ENCODE data around the gene MTHFD2L.

The MTHFD2L gene

GRCh38 chr4:74235135-74235534 is 77.2 kb downstream of the MTHFD2L start:
- in situ Hi-C loops (cut with MboI; ENCODE audit: low sequenced_read_pairs): no loop called here

GRCh38 chr4:74237425-74237966 is 79.6 kb downstream of the MTHFD2L start:
- in situ Hi-C loops (cut with MboI; ENCODE audit: low sequenced_read_pairs): no loop called here

- in situ Hi-C loops (cut with MboI; ENCODE audit: low sequenced_read_pairs): no loop called here
Measured at GRCh38 chr4:74244049-74244448, 86.1 kb downstream of the MTHFD2L start.

- in situ Hi-C loops (cut with MboI; ENCODE audit: low sequenced_read_pairs): no loop called here
Measured at GRCh38 chr4:74252933-74253332, 95.0 kb downstream of the MTHFD2L start.

GRCh38 chr4:74254386-74254785 is 96.5 kb downstream of the MTHFD2L start:
- in situ Hi-C loops (cut with MboI; ENCODE audit: low sequenced_read_pairs): no loop called here

GRCh38 chr4:74255096-74255495 is 97.2 kb downstream of the MTHFD2L start:
- in situ Hi-C loops (cut with MboI; ENCODE audit: low sequenced_read_pairs): no loop called here

- in situ Hi-C loops (cut with MboI; ENCODE audit: low sequenced_read_pairs): no loop called here
Measured at GRCh38 chr4:74258963-74259362, 101.0 kb downstream of the MTHFD2L start.

- in situ Hi-C loops (cut with MboI; ENCODE audit: low sequenced_read_pairs): no loop called here
Measured at GRCh38 chr4:74260036-74260435, 102.1 kb downstream of the MTHFD2L start.

GRCh38 chr4:74262522-74262921 is 104.6 kb downstream of the MTHFD2L start:
- in situ Hi-C loops (cut with MboI; ENCODE audit: low sequenced_read_pairs): no loop called here

GRCh38 chr4:74263551-74263950 is 105.6 kb downstream of the MTHFD2L start:
- in situ Hi-C loops (cut with MboI; ENCODE audit: low sequenced_read_pairs): no loop called here

- in situ Hi-C loops (cut with MboI; ENCODE audit: low sequenced_read_pairs): no loop called here
Measured at GRCh38 chr4:74266081-74266480, 108.2 kb downstream of the MTHFD2L start.

- in situ Hi-C loops (cut with MboI; ENCODE audit: low sequenced_read_pairs): no loop called here
Measured at GRCh38 chr4:74267998-74268606, 110.2 kb downstream of the MTHFD2L start.

- in situ Hi-C loops (cut with MboI; ENCODE audit: low sequenced_read_pairs): no loop called here
Measured at GRCh38 chr4:74268643-74269042, 110.7 kb downstream of the MTHFD2L start.

GRCh38 chr4:74278490-74278889 is 120.6 kb downstream of the MTHFD2L start:
- in situ Hi-C loops (cut with MboI; ENCODE audit: low sequenced_read_pairs): no loop called here

- in situ Hi-C loops (cut with MboI; ENCODE audit: low sequenced_read_pairs): no loop called here
Measured at GRCh38 chr4:74279716-74280115, 121.8 kb downstream of the MTHFD2L start.

- in situ Hi-C loops (cut with MboI; ENCODE audit: low sequenced_read_pairs): no loop called here
Measured at GRCh38 chr4:74282926-74283325, 125.0 kb downstream of the MTHFD2L start.

- in situ Hi-C loops (cut with MboI; ENCODE audit: low sequenced_read_pairs): no loop called here
Measured at GRCh38 chr4:74283614-74284013, 125.7 kb downstream of the MTHFD2L start.

GRCh38 chr4:74284053-74284452 is 126.1 kb downstream of the MTHFD2L start:
- in situ Hi-C loops (cut with MboI; ENCODE audit: low sequenced_read_pairs): no loop called here

GRCh38 chr4:74287164-74287563 is 129.2 kb downstream of the MTHFD2L start:
- in situ Hi-C loops (cut with MboI; ENCODE audit: low sequenced_read_pairs): no loop called here

- in situ Hi-C loops (cut with MboI; ENCODE audit: low sequenced_read_pairs): no loop called here
Measured at GRCh38 chr4:74287791-74288190, 129.9 kb downstream of the MTHFD2L start.

GRCh38 chr4:74291471-74291870 is 133.6 kb downstream of the MTHFD2L start:
- in situ Hi-C loops (cut with MboI; ENCODE audit: low sequenced_read_pairs): no loop called here

GRCh38 chr4:74292111-74292870 is 134.4 kb downstream of the MTHFD2L start:
- in situ Hi-C loops (cut with MboI; ENCODE audit: low sequenced_read_pairs): no loop called here
